ENCODE results near the gene SSTR5. TPM values are rescaled to one million over a fixed set of nuclear protein-coding genes. Genes with fewer than 3 reads are reported as not detected.

SSTR5 gene
- total and polyA plus RNA-seq, 4 donors, result not detected

DNA sequence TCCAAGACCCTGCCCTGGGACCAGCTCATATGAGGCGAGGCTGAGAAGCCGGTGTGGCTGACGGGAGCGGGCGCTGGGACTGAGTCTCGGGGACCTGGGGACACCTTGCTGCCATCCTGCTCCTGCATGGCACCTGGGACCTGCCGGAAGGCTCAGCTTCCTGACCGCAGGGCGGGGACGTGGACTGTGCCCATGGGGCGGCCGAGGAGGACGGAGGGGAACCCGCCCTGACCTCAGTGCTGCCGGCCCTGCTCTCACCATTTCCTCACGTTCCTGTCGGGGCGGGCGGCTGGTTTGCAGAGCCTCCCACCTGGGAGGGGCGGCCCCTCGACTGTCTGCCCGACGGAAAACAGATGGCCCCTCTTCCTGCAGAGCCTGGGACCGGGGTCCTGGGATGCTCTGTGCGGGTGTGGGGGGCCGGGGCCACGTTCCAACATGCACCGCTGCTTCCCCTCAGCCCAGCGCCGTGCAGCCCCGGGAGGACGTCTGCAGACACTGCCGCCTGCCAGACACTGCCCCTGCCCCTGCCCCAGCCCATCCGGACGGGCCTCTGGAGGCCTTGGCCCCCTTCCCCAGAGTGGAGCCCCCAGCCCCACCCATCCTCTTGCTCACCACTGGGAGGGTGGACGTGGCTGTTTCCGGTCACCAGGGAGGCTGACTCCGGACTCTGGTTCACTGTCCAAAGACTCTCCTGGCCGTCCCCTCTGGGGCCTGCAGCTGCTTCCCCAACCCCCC, 43.9 kb upstream of the SSTR5 start:
- Histone ChIP-seq H3K27me3 (ENCODE audit: control insufficient read depth in 4 of 4, insufficient read depth in 4 of 4, low read length in 3 of 4) (peaks cover 0 to 8% (median 2%) of the 10 kb centered on the region in 4 donors), H3K4me1 (ENCODE audit: control insufficient read depth in 4 of 4, insufficient read depth in 4 of 4, low read length in 3 of 4) (no peaks in the 10 kb centered on the region), H3K27ac (ENCODE audit: low read depth in 1 of 2, low read length in 2 of 2) (no peak overlapping the region), H3K36me3 (ENCODE audit: control insufficient read depth in 4 of 4, insufficient read depth in 3 of 4, low read depth in 1 of 4, low read length in 3 of 4) (no peaks in the 10 kb centered on the region), H3K4me3 (ENCODE audit: low read depth in 1 of 3, low read length in 3 of 3) (no peak overlapping the region), H3K9me3 (ENCODE audit: control insufficient read depth in 4 of 4, low read length in 3 of 4) (no peaks in the 10 kb centered on the region), H3K9ac (ENCODE audit: low read depth in 1 of 2, low read length in 2 of 2) (no peak overlapping the region)
- DNase-seq (ENCODE audit: low spot score), result no peak
- TF ChIP-seq, protein P1, sequence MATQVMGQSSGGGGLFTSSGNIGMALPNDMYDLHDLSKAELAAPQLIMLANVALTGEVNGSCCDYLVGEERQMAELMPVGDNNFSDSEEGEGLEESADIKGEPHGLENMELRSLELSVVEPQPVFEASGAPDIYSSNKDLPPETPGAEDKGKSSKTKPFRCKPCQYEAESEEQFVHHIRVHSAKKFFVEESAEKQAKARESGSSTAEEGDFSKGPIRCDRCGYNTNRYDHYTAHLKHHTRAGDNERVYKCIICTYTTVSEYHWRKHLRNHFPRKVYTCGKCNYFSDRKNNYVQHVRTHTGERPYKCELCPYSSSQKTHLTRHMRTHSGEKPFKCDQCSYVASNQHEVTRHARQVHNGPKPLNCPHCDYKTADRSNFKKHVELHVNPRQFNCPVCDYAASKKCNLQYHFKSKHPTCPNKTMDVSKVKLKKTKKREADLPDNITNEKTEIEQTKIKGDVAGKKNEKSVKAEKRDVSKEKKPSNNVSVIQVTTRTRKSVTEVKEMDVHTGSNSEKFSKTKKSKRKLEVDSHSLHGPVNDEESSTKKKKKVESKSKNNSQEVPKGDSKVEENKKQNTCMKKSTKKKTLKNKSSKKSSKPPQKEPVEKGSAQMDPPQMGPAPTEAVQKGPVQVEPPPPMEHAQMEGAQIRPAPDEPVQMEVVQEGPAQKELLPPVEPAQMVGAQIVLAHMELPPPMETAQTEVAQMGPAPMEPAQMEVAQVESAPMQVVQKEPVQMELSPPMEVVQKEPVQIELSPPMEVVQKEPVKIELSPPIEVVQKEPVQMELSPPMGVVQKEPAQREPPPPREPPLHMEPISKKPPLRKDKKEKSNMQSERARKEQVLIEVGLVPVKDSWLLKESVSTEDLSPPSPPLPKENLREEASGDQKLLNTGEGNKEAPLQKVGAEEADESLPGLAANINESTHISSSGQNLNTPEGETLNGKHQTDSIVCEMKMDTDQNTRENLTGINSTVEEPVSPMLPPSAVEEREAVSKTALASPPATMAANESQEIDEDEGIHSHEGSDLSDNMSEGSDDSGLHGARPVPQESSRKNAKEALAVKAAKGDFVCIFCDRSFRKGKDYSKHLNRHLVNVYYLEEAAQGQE (IDR thresholded peaks at IDR 0.05), result no peak
- TF ChIP-seq, protein P2, sequence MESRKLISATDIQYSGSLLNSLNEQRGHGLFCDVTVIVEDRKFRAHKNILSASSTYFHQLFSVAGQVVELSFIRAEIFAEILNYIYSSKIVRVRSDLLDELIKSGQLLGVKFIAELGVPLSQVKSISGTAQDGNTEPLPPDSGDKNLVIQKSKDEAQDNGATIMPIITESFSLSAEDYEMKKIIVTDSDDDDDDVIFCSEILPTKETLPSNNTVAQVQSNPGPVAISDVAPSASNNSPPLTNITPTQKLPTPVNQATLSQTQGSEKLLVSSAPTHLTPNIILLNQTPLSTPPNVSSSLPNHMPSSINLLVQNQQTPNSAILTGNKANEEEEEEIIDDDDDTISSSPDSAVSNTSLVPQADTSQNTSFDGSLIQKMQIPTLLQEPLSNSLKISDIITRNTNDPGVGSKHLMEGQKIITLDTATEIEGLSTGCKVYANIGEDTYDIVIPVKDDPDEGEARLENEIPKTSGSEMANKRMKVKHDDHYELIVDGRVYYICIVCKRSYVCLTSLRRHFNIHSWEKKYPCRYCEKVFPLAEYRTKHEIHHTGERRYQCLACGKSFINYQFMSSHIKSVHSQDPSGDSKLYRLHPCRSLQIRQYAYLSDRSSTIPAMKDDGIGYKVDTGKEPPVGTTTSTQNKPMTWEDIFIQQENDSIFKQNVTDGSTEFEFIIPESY (IDR thresholded peaks at IDR 0.05), result no peak
- TF ChIP-seq HNF4A (conservative IDR thresholded peaks at IDR 0.05) (no peak), TAF1 (conservative IDR thresholded peaks at IDR 0.05) (no peak), NR2F2 (IDR thresholded peaks at IDR 0.05) (no peak), SP1 (IDR thresholded peaks at IDR 0.05) (no peak), RAD21 (IDR thresholded peaks at IDR 0.05) (no peak), YY1 (IDR thresholded peaks at IDR 0.05) (no peak), JUND (IDR thresholded peaks at IDR 0.05) (no peak), FOXA2 (IDR thresholded peaks at IDR 0.05) (no peak), HNF4G (IDR thresholded peaks at IDR 0.05) (no peak)
- TF ChIP-seq, protein P3, sequence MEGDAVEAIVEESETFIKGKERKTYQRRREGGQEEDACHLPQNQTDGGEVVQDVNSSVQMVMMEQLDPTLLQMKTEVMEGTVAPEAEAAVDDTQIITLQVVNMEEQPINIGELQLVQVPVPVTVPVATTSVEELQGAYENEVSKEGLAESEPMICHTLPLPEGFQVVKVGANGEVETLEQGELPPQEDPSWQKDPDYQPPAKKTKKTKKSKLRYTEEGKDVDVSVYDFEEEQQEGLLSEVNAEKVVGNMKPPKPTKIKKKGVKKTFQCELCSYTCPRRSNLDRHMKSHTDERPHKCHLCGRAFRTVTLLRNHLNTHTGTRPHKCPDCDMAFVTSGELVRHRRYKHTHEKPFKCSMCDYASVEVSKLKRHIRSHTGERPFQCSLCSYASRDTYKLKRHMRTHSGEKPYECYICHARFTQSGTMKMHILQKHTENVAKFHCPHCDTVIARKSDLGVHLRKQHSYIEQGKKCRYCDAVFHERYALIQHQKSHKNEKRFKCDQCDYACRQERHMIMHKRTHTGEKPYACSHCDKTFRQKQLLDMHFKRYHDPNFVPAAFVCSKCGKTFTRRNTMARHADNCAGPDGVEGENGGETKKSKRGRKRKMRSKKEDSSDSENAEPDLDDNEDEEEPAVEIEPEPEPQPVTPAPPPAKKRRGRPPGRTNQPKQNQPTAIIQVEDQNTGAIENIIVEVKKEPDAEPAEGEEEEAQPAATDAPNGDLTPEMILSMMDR (IDR thresholded peaks at IDR 0.05; ENCODE audit: low read depth, low read length, missing input control), result no peak
- TF ChIP-seq, protein P4, sequence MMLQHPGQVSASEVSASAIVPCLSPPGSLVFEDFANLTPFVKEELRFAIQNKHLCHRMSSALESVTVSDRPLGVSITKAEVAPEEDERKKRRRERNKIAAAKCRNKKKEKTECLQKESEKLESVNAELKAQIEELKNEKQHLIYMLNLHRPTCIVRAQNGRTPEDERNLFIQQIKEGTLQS (IDR thresholded peaks at IDR 0.05), result no peak
- WGBS, result 40% methylated on average over 39 of the region's 39 CpGs

DNA sequence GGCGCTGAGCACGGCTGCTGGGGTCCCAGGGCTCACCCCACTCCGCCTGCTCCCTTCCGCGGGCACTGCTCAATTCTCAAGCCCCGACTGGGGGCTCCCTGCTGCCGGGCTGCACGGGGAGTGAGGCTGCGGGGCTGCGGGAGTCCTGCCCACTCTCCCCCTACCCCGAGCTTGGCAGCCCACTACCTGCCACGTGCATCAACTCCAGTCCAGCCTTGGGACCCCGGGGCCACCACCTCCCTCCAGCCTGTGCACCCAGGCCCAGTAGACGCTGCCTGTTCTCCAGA, 43.3 kb upstream of the SSTR5 start:
- Histone ChIP-seq H3K27me3 (ENCODE audit: control insufficient read depth in 4 of 4, insufficient read depth in 4 of 4, low read length in 3 of 4) (peaks cover 0 to 6% (median 2%) of the 10 kb centered on the region in 4 donors), H3K9me3 (ENCODE audit: control insufficient read depth in 4 of 4, low read length in 3 of 4) (no peaks in the 10 kb centered on the region), H3K27ac (ENCODE audit: low read depth in 1 of 2, low read length in 2 of 2) (no peak overlapping the region), H3K4me1 (ENCODE audit: control insufficient read depth in 4 of 4, insufficient read depth in 4 of 4, low read length in 3 of 4) (no peaks in the 10 kb centered on the region), H3K4me3 (ENCODE audit: low read depth in 1 of 3, low read length in 3 of 3) (no peak overlapping the region), H3K36me3 (ENCODE audit: control insufficient read depth in 4 of 4, insufficient read depth in 3 of 4, low read depth in 1 of 4, low read length in 3 of 4) (no peaks in the 10 kb centered on the region), H3K9ac (ENCODE audit: low read depth in 1 of 2, low read length in 2 of 2) (no peak overlapping the region)
- TF ChIP-seq, protein P2 (IDR thresholded peaks at IDR 0.05), result no peak
- TF ChIP-seq RXRA (IDR thresholded peaks at IDR 0.05), result no peak
- TF ChIP-seq, protein P4 (IDR thresholded peaks at IDR 0.05), result no peak
- TF ChIP-seq HNF4A (conservative IDR thresholded peaks at IDR 0.05), result no peak
- no peak for TF ChIP-seq JUND (IDR thresholded peaks at IDR 0.05)
- TF ChIP-seq RAD21 (IDR thresholded peaks at IDR 0.05), result no peak
- TF ChIP-seq, protein P1 (IDR thresholded peaks at IDR 0.05), result no peak
- TF ChIP-seq, protein P3 (IDR thresholded peaks at IDR 0.05; ENCODE audit: low read depth, low read length, missing input control), result no peak
- 73% methylated on average over 14 of the region's 14 CpGs for WGBS
- no peak for DNase-seq (ENCODE audit: low spot score)

Measured in liver (tissue), 9 donors.